Adipocyte (in vitro differentiated cells): ENCODE results near the gene PRAMEF5.
"Not testable (repeated sequence)": the region's sequence is repeated elsewhere in the genome, so short reads cannot be mapped to it uniquely, and the experiment has no call there.

Experiments used
- DNase-seq: peaks from one replicate; pipeline ENCODE4 v3.0.0-alpha.2; 2015; ENCODE audit warnings: low read depth
- H3K27me3 ChIP-seq: replicated peaks from 2 replicates; pipeline ENCODE4 v1.7.0; 2013; ENCODE audit warnings: mild to moderate bottlenecking, low read length, moderate library complexity; ENCODE audit not compliant: control insufficient read depth, insufficient read depth
- H3K36me3 ChIP-seq: 2 replicates; pipeline ENCODE4 v1.7.0; 2013; ENCODE audit warnings: low read length, mild to moderate bottlenecking, moderate library complexity; ENCODE audit not compliant: control insufficient read depth, insufficient read depth, severe bottlenecking
- H3K4me1 ChIP-seq: 2 replicates; pipeline ENCODE4 v1.7.0; 2013; ENCODE audit warnings: mild to moderate bottlenecking, low read length, moderate library complexity; ENCODE audit not compliant: control insufficient read depth, insufficient read depth
- H3K4me3 ChIP-seq: 2 replicates; pipeline ENCODE4 v1.7.0; 2013; ENCODE audit warnings: mild to moderate bottlenecking, low read length, moderate library complexity
- H3K9ac ChIP-seq: 2 replicates; pipeline ENCODE4 v1.7.0; 2013; ENCODE audit warnings: mild to moderate bottlenecking, low read length, moderate library complexity
- H3K9me3 ChIP-seq: 2 replicates; pipeline ENCODE4 v1.7.0; 2013; ENCODE audit warnings: mild to moderate bottlenecking, low read length, moderate library complexity; ENCODE audit not compliant: control insufficient read depth

PRAMEF5 gene

GRCh38 chr1:13253898-13254297 is at the start of gene PRAMEF5:
TSS of gene PRAMEF5 (plus strand) at chr1:13254198. CDS start at chr1:13259269, 5,071 bp downstream.
- not testable (repeated sequence) for H3K9me3 ChIP-seq, H3K9ac ChIP-seq, H3K4me3 ChIP-seq, H3K4me1 ChIP-seq, H3K36me3 ChIP-seq, DNase-seq, H3K27me3 ChIP-seq

GRCh38 chr1:13208712-13209111 is 45.3 kb upstream of the PRAMEF5 start:
- not testable (repeated sequence) for H3K36me3 ChIP-seq, DNase-seq, H3K9me3 ChIP-seq, H3K4me1 ChIP-seq, H3K27me3 ChIP-seq, H3K9ac ChIP-seq, H3K4me3 ChIP-seq

GRCh38 chr1:13216619-13217018 is 37.4 kb upstream of the PRAMEF5 start:
- not testable (repeated sequence) for H3K4me1 ChIP-seq, H3K9me3 ChIP-seq, H3K27me3 ChIP-seq, DNase-seq, H3K36me3 ChIP-seq, H3K4me3 ChIP-seq, H3K9ac ChIP-seq

GRCh38 chr1:13219203-13219602 is 34.8 kb upstream of the PRAMEF5 start:
- not testable (repeated sequence) for H3K36me3 ChIP-seq, H3K9ac ChIP-seq, DNase-seq, H3K27me3 ChIP-seq, H3K9me3 ChIP-seq, H3K4me1 ChIP-seq, H3K4me3 ChIP-seq

- not testable (repeated sequence) for H3K4me3 ChIP-seq, H3K4me1 ChIP-seq, H3K27me3 ChIP-seq, H3K36me3 ChIP-seq, H3K9ac ChIP-seq, H3K9me3 ChIP-seq, DNase-seq
These were observed 31.2 kb upstream of the PRAMEF5 start for GRCh38 chr1:13222788-13223187.

- Histone ChIP-seq H3K4me3 (no peak overlapping the region), H3K9ac (no peak overlapping the region), H3K4me1 (no peaks in the 10 kb centered on the region), H3K36me3 (no peaks in the 10 kb centered on the region), H3K9me3 (no peaks in the 10 kb centered on the region), H3K27me3 (peaks cover 6% of the 10 kb centered on the region)
- no peak for DNase-seq
These were observed 29.4 kb upstream of the PRAMEF5 start for GRCh38 chr1:13224480-13225060.

GRCh38 chr1:13225675-13226204 is 28.3 kb upstream of the PRAMEF5 start, which contains the start of gene PRAMEF18:
TSS of gene PRAMEF18 (minus strand) at chr1:13226154. CDS start at chr1:13226106, 48 bp downstream.
- not testable (repeated sequence) for H3K36me3 ChIP-seq, H3K9ac ChIP-seq, H3K9me3 ChIP-seq, H3K4me1 ChIP-seq, H3K4me3 ChIP-seq, DNase-seq, H3K27me3 ChIP-seq

- H3K9me3 ChIP-seq, H3K36me3 ChIP-seq, DNase-seq, H3K4me3 ChIP-seq, H3K27me3 ChIP-seq, H3K9ac ChIP-seq, H3K4me1 ChIP-seq: not testable (repeated sequence)
These were observed 26.5 kb upstream of the PRAMEF5 start for GRCh38 chr1:13227271-13228055.

- no peak for DNase-seq
- H3K9me3 ChIP-seq, result no peaks in the 10 kb centered on the region
These were observed 25.6 kb upstream of the PRAMEF5 start for GRCh38 chr1:13228343-13228781.

GRCh38 chr1:13230096-13230495 is 23.9 kb upstream of the PRAMEF5 start:
- H3K9me3 ChIP-seq, DNase-seq, H3K27me3 ChIP-seq, H3K4me1 ChIP-seq, H3K36me3 ChIP-seq, H3K4me3 ChIP-seq, H3K9ac ChIP-seq: not testable (repeated sequence)

More at GRCh38 chr1:13228343-13228781, 25.6 kb upstream of the PRAMEF5 start:
- H3K4me3 ChIP-seq, result no peak overlapping the region
- H3K27me3 ChIP-seq, result peaks cover 6% of the 10 kb centered on the region
- H3K9ac ChIP-seq, result no peak overlapping the region
- H3K4me1 ChIP-seq, result no peaks in the 10 kb centered on the region
- H3K36me3 ChIP-seq, result no peaks in the 10 kb centered on the region

GRCh38 chr1:13230601-13231000 is 23.4 kb upstream of the PRAMEF5 start:
- H3K9me3 ChIP-seq, result not testable (repeated sequence)

More at GRCh38 chr1:13230601-13231000, 23.4 kb upstream of the PRAMEF5 start:
- H3K4me3 ChIP-seq, H3K9ac ChIP-seq, H3K27me3 ChIP-seq, H3K36me3 ChIP-seq, H3K4me1 ChIP-seq, DNase-seq: not testable (repeated sequence)
